Measurements from ENCODE around the gene RFX3. TPM values are rescaled to one million over a fixed set of nuclear protein-coding genes. Genes with fewer than 3 reads are reported as not detected.

RFX3 gene
- total RNA-seq, 4 donors from 2014 or later = 2.1 to 11.5 (median 7.3) TPM

DNA sequence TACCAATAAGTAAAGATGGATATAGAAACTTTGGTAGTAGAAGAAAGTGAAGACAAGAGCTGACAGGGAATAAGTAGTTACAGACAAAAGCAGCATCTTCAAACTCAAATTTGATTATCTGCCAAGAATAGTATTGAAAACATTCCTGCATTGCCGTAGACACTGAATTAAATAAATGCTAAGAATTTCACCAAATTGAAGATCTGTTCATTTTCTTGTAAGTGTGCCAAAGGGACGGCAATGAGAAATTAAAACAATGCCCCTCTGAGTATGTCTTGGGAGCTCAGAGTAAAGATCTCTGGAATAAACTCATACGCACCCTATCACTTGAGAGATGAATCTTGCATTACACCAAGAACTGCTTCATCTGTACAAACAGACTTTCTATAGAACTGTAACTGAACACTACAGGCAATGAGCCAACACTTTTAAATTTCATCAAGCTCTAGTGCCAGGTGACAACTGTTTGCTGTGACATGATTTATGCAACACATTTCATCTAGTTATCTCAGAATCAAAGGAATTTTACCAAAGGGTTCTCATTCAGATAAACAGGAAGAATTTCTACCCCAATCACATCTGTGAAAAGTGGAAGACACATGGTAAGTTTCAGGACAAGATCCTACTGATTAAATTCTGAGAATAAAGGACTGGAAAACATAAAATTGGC lies 66.9 kb downstream of the RFX3 start:
- H3K27ac ChIP-seq = peak overlapping the region; percentile 6 to 57 (median 18)
- no peaks in the 10 kb centered on the region for H3K27me3 ChIP-seq
- no peaks in the 10 kb centered on the region for H3K36me3 ChIP-seq
- H3K4me3 ChIP-seq = peak overlapping the region in 3 of 4 donors; percentile 1 to 23 (median 10)
- ATAC-seq (peak; percentile 41 to 51), DNase-seq (no peak)
- intact Hi-C loops (cut with DNase I; ENCODE audit: low total_unique reads) (no loop called here), in situ Hi-C loops (cut with MboI; ENCODE audit: low sequenced_read_pairs in 4 of 4) (loop anchor here in 2 of 4 donors (25.0 kb wide), 2 partner anchors 103 to 878 kb away; no protein-coding TSS in a partner anchor)
- no peaks in the 10 kb centered on the region for H3K9me3 ChIP-seq
- peaks cover 15 to 27% of the 10 kb centered on the region in 2 donors for H3K4me1 ChIP-seq
- TF ChIP-seq POLR2A (IDR thresholded peaks at IDR 0.05) (no peak), CTCF (IDR thresholded peaks at IDR 0.05 in 4 of 5, conservative IDR thresholded peaks at IDR 0.05 in 1 of 5) (no peak)

DNA sequence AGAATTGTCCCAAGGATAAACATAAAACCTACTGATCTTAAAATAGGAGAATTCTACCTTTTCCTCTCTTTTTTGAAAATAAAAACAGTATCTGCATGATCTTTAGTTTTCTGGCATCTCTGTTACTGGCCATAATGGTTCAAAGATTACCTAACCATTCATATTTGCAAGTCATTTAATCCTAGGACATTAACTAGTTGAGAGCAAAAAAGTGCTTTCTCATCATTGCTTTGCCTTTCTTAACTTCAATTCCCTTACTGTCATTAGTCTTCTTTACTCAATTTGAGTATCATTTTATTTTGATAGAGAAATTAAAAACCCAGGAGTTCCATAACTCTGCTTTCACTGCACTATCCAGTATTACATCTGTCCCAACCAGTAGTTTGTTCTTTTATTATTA lies 68.6 kb downstream of the RFX3 start:
- ATAC-seq = no peak
- Histone ChIP-seq H3K4me3 (no peak overlapping the region), H3K27me3 (no peaks in the 10 kb centered on the region), H3K9me3 (no peaks in the 10 kb centered on the region), H3K27ac (no peak overlapping the region), H3K36me3 (no peaks in the 10 kb centered on the region), H3K4me1 (peaks cover 15 to 27% of the 10 kb centered on the region in 2 donors)
- intact Hi-C loops (cut with DNase I; ENCODE audit: low total_unique reads) (no loop called here), in situ Hi-C loops (cut with MboI; ENCODE audit: low sequenced_read_pairs in 4 of 4) (loop anchor here in 2 of 4 donors (25.0 kb wide), 2 partner anchors 105 to 880 kb away; no protein-coding TSS in a partner anchor)
- TF ChIP-seq CTCF (IDR thresholded peaks at IDR 0.05 in 4 of 5, conservative IDR thresholded peaks at IDR 0.05 in 1 of 5) (no peak), POLR2A (IDR thresholded peaks at IDR 0.05) (no peak)
- no peak for DNase-seq

- intact Hi-C loops (cut with DNase I; ENCODE audit: low total_unique reads) = no loop called here
- ATAC-seq (no peak), DNase-seq (no peak)
- Histone ChIP-seq H3K4me3 (no peak overlapping the region), H3K27ac (no peak overlapping the region), H3K9me3 (no peaks in the 10 kb centered on the region), H3K36me3 (no peaks in the 10 kb centered on the region), H3K4me1 (peaks cover 8 to 16% of the 10 kb centered on the region in 2 donors), H3K27me3 (no peaks in the 10 kb centered on the region)
- no peak for TF ChIP-seq CTCF (IDR thresholded peaks at IDR 0.05 in 4 of 5, conservative IDR thresholded peaks at IDR 0.05 in 1 of 5)
- TF ChIP-seq POLR2A (IDR thresholded peaks at IDR 0.05) = no peak
- in situ Hi-C loops (cut with MboI; ENCODE audit: low sequenced_read_pairs in 4 of 4) = loop anchor here in 2 of 4 donors (25.0 kb wide), 2 partner anchors 107 to 882 kb away; no protein-coding TSS in a partner anchor
These were observed 70.1 kb downstream of the RFX3 start for GRCh38 chr9:3455717-3456116.

- TF ChIP-seq POLR2A (IDR thresholded peaks at IDR 0.05) (no peak), CTCF (IDR thresholded peaks at IDR 0.05 in 4 of 5, conservative IDR thresholded peaks at IDR 0.05 in 1 of 5) (no peak)
- Histone ChIP-seq H3K36me3 (no peaks in the 10 kb centered on the region), H3K27ac (no peak overlapping the region), H3K4me3 (no peak overlapping the region), H3K9me3 (no peaks in the 10 kb centered on the region), H3K4me1 (peaks cover 8 to 13% of the 10 kb centered on the region in 2 donors), H3K27me3 (no peaks in the 10 kb centered on the region)
- intact Hi-C loops (cut with DNase I; ENCODE audit: low total_unique reads) = no loop called here
- DNase-seq (no peak), ATAC-seq (no peak)
- in situ Hi-C loops (cut with MboI; ENCODE audit: low sequenced_read_pairs in 4 of 4) = loop anchor here in 2 of 4 donors (25.0 kb wide), 2 partner anchors 107 to 882 kb away; no protein-coding TSS in a partner anchor
These were observed 70.7 kb downstream of the RFX3 start for GRCh38 chr9:3455094-3455493.

All from gastrocnemius medialis (tissue), 4 donors.